ENCODE measurements around the gene ZMAT5. TPM values are rescaled to one million over a fixed set of nuclear protein-coding genes. Genes with fewer than 3 reads are reported as not detected.

The ZMAT5 gene
- total and polyA plus RNA-seq, 2 of the 13 experiments (the other 11 are each of a cell fraction or from before 2014, with no cell fraction given): 20.7 to 27.8 TPM

DNA sequence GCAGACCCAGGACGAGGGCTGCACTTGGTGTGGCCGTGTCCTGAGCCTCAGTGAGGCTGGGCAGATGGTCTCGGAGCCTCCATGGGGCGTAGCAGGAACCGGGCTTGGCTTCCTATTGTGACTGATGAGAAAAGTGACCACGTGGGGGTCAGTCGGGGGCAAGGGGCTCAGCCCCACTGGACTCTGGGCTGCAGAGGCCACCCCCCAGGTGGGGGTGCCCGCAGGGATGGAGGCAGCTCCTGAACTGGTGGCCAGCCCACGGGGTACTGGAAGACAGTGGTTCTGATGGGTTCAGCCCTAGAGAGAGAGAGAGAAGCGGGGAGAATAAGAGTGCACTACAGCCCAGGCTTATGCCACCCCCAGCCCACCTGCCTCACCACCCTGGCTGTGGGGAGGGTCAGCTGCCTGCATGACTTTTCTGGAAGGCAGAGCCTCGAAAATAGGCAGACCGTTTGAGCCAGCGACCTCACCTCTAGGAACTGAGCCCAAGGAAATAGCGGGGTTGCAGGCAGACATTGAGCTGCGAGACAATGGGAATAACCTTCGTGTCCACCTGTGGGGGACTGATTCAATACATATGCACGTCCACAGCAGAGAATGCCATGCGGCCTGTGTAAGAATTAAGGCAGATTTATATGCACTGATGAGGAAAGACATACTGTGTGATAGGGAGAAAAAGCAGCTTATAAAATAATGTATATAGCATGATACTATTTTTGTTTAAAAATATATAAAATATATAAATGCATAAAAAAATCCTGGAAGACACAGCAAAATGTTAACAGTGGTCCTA, 35.6 kb downstream of the ZMAT5 start:
- POLR2A ChIA-PET: no interaction called here
- Histone ChIP-seq H3K4me2 (ENCODE audit: low read depth, low read length) (no peak overlapping the region), H3K9me3 (ENCODE audit: low read length) (no peaks in the 10 kb centered on the region), H3K79me2 (ENCODE audit: insufficient read depth, low read length) (no peaks in the 10 kb centered on the region), H3K27ac (ENCODE audit: extremely low read length, insufficient read depth, low read length) (no peak overlapping the region), H4K20me1 (ENCODE audit: insufficient read depth, low read length) (no peaks in the 10 kb centered on the region), H3K27me3 (ENCODE audit: control insufficient read depth in 1 of 2, insufficient read depth in 2 of 2, low read length in 2 of 2) (no peaks in the 10 kb centered on the region), H3K9ac (ENCODE audit: insufficient read depth, low read depth, low read length) (no peak overlapping the region), H3K36me3 (replicated peaks in 1 of 2; ENCODE audit: control insufficient read depth in 1 of 2, insufficient read depth in 2 of 2, low read length in 2 of 2) (peaks cover 1 to 3% of the 10 kb centered on the region in 2 experiments; a peak in 2 of 5 replicates), H3K4me1 (ENCODE audit: insufficient read depth, low read length) (peaks cover 15% of the 10 kb centered on the region; the same call in 1 of the 2 replicates), H3K4me3 (replicated peaks in 1 of 3; ENCODE audit: insufficient read depth in 1 of 3, low read depth in 2 of 3, low read length in 3 of 3) (no peak overlapping the region), H2AFZ (ENCODE audit: low read length) (no peak overlapping the region)
- WGBS (ENCODE audit: low lambda C conversion rate): 88% methylated on average over 16 of the region's 18 CpGs
- intact Hi-C loops (cut with micrococcal nuclease; ENCODE audit: unreplicated experiment): no loop called here
- in situ Hi-C loops (cut with HindIII; ENCODE audit: extremely low pct_ligation_motif_present, low pct_unique_long_range_greater_than_20kb): no loop called here
- CTCF ChIA-PET (ENCODE audit: low intra/inter-chr PET ratio, low total read pairs): no interaction called here
- ATAC-seq: no peak
- no peak for DNase-seq (ENCODE audit: low spot score)
- no TSS peak for BruUV-seq (replicated peaks)
- TF ChIP-seq, protein P1, sequence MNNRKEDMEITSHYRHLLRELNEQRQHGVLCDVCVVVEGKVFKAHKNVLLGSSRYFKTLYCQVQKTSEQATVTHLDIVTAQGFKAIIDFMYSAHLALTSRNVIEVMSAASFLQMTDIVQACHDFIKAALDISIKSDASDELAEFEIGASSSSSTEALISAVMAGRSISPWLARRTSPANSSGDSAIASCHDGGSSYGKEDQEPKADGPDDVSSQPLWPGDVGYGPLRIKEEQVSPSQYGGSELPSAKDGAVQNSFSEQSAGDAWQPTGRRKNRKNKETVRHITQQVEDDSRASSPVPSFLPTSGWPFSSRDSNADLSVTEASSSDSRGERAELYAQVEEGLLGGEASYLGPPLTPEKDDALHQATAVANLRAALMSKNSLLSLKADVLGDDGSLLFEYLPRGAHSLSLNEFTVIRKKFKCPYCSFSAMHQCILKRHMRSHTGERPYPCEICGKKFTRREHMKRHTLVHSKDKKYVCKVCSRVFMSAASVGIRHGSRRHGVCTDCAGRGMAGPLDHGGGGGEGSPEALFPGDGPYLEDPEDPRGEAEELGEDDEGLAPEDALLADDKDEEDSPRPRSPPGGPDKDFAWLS (CRISPR knock-in tag; IDR thresholded peaks at IDR 0.05; ENCODE audit: borderline replicate concordance): no peak
- no peak for TF ChIP-seq PLRG1 (conservative IDR thresholded peaks at IDR 0.05)
- TF ChIP-seq ZNF557 (CRISPR knock-in tag; IDR thresholded peaks at IDR 0.05): no peak
- no peak for TF ChIP-seq GABPA (IDR thresholded peaks at IDR 0.05; ENCODE audit: low read depth, low read length)
- no peak for TF ChIP-seq GABPA (CRISPR knock-in tag; IDR thresholded peaks at IDR 0.05; ENCODE audit: low read depth)
- no peak for TF ChIP-seq ZBTB33 (CRISPR knock-in tag; IDR thresholded peaks at IDR 0.05)
- TF ChIP-seq STAT5B (CRISPR knock-in tag; IDR thresholded peaks at IDR 0.05): no peak
- no peak for TF ChIP-seq CSRNP2 (CRISPR knock-in tag; conservative IDR thresholded peaks at IDR 0.05; ENCODE audit: low read depth)
- no peak for TF ChIP-seq ZBTB7B (CRISPR knock-in tag; IDR thresholded peaks at IDR 0.05)
- no peak for TF ChIP-seq JARID2 (CRISPR knock-in tag; IDR thresholded peaks at IDR 0.05; ENCODE audit: insufficient replicate concordance)
- TF ChIP-seq RBM39 (IDR thresholded peaks at IDR 0.05; ENCODE audit: low read depth, low read length, poor library complexity, severe bottlenecking): no peak
- FAIRE-seq: no peak
